MV-4-11 (cell line): ENCODE measurements around the gene GPR158.
A peak's percentile ranks its signal among the peaks of the same experiment; 100 is the strongest.

Source experiments
- DNase-seq: peaks from one replicate; lab custom pipeline; 2025; lab: John Stamatoyannopoulos, UW

GPR158 gene

GRCh38 chr10:25398680-25399079 lies 223.9 kb downstream of the GPR158 start:
- no peak for DNase-seq

GRCh38 chr10:25405871-25406270 lies 231.1 kb downstream of the GPR158 start:
- DNase-seq, result no peak

DNA sequence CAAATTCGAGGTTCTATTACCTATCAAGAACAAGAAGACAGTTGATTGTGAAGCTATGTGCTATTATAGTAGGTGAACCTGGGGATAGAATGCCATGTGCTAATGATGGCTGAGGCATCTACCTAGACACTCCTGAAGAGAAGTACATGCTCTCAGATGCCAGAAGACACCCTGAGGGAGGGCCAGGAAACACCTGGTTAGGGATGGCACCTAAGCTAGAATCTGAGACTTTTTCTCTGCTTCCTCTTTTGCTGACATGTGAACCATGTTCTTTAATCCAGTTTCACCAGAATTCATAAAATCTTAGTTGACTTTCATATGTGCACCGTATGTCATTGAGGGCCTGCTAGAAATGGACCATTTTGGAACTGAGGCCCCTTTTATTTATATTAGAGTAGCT lies 242.8 kb downstream of the GPR158 start:
- DNase-seq, result no peak

DNA sequence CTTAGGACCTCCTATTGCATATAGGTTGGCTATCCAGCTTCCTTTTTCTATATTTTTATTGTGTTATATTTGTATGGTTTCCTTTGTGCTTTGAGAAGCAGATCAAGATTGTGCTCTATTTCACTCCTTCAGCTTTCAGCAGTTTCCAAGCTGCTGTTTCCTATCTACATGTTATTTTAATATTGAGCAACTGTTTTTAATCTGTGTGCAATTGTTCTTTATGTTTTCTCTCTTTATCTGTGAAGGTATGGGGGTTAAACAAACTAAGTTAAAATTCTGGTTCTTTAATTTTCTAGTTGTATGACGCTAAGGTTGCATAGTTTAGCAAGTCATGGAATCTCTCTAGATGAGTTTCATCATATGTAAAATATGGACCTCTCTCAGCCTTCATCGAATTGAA lies 251.0 kb downstream of the GPR158 start:
- DNase-seq, result no peak

GRCh38 chr10:25436431-25436830 lies 261.6 kb downstream of the GPR158 start:
- DNase-seq, result no peak

DNA sequence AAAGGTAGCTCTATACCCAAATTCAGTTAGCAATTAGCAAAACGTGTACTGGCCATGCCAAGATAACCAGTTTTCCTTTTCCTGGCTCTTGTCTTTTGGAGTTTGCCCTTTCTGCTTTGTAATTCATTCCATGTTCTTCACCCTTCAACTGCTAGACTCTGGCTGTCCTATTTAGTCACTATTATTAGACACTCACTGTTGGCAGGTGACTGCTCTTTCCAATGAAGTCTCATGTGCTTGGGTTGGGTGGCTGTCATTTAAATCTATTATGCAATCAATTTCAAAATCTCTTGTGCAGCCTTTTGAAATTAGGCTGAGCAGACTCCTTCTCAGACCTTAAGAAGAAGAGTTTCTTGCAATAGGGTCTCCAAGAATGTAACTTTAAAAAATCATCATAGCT lies 266.5 kb downstream of the GPR158 start:
- peak; percentile 30 for DNase-seq

GRCh38 chr10:25444266-25444665 lies 269.5 kb downstream of the GPR158 start:
- DNase-seq, result no peak

GRCh38 chr10:25451401-25451800 lies 276.6 kb downstream of the GPR158 start:
- DNase-seq, result peak; percentile 87

- DNase-seq, result no peak
These were observed 278.8 kb downstream of the GPR158 start for GRCh38 chr10:25453619-25454018.

- peak; percentile 37 for DNase-seq
These were observed 281.3 kb downstream of the GPR158 start for GRCh38 chr10:25455980-25456567.

DNA sequence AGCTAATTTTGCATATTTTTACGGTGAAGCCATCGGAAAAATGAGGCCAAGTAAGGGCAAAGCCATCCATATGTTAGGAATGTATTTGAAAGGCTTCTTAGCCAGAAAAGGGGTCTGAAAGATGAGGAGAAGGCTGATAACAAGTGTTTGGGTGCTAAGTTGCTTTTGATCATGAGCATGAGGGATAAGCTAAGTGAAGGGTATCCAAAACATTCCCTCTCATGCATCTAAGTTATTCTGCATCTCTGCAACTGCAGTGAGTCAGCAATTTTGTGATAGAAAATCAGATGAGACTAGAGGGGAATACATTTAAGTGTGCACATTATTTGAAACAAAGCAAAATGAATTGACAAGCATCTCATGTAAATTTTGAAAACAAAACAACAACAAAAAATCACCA lies 282.8 kb downstream of the GPR158 start:
- DNase-seq, result no peak

- no peak for DNase-seq
These were observed 291.0 kb downstream of the GPR158 start for GRCh38 chr10:25465582-25466372.

DNA sequence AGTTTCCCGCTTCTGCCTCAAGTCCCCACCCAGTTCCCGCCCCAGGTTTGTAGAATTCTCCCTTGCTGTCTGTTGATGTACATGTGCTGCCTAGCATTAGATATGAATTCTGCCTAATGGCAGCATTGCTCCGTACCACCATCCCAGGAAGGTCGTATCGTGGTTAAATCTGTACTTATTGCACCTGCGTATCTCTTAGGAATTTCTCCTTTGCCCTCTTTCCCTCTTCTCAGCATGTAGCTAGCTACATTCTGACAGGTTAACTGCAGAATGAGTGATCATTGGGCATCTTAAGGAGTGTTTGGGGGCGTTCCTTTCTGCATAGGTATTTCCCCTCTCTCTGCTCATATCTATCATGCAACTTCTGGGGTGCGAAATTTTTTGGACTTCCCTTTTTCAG lies 293.1 kb downstream of the GPR158 start:
- DNase-seq, result no peak

- DNase-seq, result no peak
These were observed 306.7 kb downstream of the GPR158 start for GRCh38 chr10:25481467-25481866.

DNA sequence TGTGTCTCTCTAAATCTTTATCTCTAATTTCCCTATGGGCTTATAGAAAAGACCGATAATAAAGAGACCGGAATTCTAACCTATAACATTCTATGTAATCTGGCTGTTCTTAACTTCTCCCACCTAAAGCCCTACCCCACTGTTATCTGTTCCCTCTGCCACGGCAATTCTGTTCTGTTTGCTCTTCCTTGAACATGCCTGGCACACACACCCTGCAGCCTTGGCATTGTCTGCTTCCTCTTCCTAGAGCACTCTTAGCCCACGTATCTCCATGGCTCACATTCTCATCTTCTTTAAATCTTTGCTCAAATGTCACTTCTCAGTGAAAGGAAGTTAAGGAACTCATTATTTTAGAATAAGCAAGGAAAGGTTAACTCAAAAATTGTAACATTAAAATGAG lies 309.2 kb downstream of the GPR158 start:
- DNase-seq, result no peak

GRCh38 chr10:25487266-25487665 lies 312.5 kb downstream of the GPR158 start:
- DNase-seq, result no peak

DNA sequence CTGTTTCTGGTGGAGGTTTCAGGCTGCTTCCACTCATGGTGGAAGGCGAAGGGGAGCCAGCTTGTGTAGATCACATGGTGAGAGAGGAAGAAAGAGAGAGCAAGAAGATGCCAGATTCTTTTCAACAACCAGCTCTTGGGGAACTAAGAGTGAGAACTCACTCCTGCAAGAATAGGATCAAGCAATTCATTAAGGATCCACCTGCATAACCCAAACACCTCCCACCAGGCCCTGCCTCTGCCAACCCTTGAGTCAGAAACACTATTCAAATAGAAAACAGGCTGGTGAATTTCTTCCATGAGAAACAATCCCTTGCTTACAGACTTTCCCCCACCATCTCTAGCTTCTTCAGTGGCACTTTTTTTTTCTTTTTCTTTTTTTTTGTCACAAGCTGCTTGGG lies 317.2 kb downstream of the GPR158 start:
- DNase-seq, result no peak

GRCh38 chr10:25492680-25493079 lies 317.9 kb downstream of the GPR158 start:
- DNase-seq, result no peak

- DNase-seq, result no peak
These were observed 318.5 kb downstream of the GPR158 start for GRCh38 chr10:25493122-25493893.

DNA sequence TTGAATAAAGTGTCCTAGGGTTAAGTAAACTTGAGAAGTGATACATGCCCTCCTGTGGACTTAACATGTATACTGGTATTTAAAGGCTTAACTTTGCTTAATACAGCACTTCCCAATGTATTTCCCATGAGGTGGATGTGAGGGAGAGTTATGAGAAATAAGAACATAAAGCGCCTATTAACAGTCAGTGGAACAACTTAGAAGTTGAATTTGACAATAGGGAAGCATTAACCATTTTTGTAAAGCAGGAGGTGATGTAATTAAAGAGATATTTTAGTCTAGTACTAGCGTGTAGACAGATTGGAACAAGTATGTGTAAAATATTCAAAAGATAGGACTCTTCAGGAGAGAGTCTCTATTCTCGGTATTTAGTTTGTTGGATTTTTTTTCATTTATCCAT lies 322.4 kb downstream of the GPR158 start:
- DNase-seq, result no peak

DNA sequence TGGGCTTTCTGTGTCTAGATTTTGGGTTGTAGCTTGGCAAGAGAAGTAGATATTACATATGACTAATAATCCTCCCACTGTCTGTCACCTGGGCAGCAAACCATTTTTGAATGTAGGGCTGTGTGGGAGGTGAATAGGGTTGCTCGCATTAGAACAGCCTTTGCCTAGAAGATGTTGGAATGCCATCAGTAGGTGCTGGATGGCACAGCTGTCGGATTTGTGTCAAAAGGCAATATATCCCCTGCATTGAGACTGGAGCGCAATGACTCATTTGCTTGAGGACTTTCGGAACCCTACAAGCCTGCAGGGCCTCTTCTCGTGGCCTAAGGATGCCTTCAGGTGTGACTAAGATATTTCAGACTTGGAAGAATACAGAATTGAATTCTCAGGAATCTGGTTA lies 323.8 kb downstream of the GPR158 start:
- no peak for DNase-seq

GRCh38 chr10:25501912-25502311 lies 327.1 kb downstream of the GPR158 start:
- no peak for DNase-seq

DNA sequence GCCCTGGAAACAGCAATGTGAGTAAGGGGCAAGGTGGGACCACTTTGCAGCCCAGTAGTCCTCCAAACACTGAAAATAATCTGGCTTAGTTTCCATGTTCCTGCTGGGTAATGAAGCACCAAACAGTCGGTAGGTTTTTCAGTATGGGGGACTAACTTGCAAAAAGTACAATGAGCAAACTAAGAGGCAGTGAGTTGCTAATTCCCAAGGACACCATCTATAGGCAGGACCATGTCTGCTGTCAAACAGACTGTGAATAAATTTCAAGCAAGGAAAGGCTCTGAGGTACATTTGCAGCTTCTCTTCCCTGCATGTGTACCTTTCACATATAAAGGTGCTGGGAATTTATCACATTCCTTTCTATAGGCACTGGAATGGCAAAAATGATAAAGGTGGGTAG lies 327.7 kb downstream of the GPR158 start:
- DNase-seq, result no peak
